HG03025 (cell line): ENCODE measurements around the gene MYO19.
"Not testable (repeated sequence)": the region's sequence is repeated elsewhere in the genome, so short reads cannot be mapped to it uniquely, and the experiment has no call there.

ENCODE experiments used
- ATAC-seq: cut with Tn5 transposase; IDR thresholded peaks from one replicate; pipeline ENCODE4 v1.9.1; 2021; ENCODE audit warnings: mild to moderate bottlenecking, moderate library complexity; ENCODE audit not compliant: unreplicated experiment, low FRiP score

The MYO19 gene

GRCh38 chr17:36503456-36504155 is 31.1 kb downstream of the MYO19 start:
- no peak for ATAC-seq

- ATAC-seq = no peak
These were observed 32.7 kb downstream of the MYO19 start for GRCh38 chr17:36501963-36502362.

DNA sequence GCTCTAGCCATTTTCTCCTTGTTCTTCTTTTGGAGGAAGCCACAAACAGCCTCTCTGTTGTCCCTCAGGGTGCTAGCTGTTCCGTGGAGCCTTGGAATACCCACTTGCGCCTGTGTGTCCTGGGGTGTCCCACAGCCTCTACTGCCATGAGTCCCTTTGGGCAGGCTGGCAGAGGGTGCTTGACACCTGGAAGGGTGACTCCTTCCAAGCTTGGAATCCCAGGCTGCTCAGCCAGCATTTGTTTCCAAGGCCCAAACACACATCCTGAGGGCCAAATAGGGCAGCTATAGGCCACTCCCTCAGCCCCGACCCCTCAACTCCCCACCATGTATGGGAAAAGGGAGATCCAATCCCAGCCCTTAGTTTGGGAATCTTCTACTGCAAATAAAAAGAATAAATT is 33.3 kb downstream of the MYO19 start:
- no peak for ATAC-seq

GRCh38 chr17:36500745-36501225 is 33.9 kb downstream of the MYO19 start:
- ATAC-seq = no peak

GRCh38 chr17:36498560-36499300 is 35.9 kb downstream of the MYO19 start:
- ATAC-seq = no peak

DNA sequence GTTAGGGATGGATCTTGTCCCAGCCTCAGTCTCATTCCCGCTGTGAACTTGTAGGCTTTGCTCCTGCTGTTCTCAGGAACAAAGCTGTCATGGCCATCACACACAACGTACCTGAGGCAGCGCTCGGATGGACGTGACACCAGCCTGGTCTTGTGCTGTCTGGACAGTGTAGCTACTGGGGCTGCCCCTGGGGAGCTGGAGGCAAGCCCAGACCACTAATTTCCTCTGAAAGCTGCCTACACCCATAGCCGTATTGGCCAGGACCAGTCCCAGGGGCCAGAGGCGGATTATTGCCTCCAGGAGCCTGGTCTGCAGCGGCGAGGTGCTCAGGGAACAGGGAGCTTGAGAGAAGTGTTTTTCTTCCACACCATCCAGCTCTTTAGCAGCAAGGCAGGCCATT is 36.5 kb downstream of the MYO19 start:
- ATAC-seq = no peak

DNA sequence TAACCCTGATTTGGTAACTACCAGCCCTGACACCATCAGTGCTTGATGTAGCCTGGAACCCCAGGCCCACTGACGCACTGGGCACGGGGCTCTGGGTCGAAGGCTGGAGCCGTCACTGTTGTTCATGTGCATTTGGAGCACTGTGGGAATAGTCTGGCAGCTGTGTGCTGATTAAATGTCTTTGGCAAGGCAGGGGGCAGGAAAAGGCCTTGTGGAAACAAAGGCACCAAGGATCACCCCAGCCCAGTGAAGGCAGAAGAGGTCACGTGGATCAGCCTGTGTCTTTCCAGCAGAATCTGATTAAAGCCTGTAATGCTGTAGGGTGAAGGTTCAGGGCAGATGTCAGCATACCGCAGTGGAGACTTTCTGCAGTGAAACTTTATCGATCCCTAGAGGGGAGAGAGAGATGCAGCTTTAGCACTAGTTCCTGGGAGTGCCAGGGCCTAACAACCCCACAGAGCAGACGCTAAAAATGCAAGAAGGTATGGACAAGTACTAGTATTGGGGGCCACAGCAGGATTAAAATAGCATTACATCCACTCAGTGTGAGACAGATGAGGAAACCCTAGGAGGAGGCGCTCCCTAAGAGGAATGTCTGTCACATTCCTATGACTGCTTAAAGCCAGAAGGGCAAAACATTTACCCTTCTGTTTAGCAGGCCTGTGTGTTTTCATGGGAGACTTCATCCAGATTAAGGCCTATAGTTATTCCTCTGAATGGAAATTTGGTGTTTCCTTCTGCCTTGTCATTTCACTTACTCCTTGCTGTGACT is 38.5 kb downstream of the MYO19 start:
- ATAC-seq = no peak

DNA sequence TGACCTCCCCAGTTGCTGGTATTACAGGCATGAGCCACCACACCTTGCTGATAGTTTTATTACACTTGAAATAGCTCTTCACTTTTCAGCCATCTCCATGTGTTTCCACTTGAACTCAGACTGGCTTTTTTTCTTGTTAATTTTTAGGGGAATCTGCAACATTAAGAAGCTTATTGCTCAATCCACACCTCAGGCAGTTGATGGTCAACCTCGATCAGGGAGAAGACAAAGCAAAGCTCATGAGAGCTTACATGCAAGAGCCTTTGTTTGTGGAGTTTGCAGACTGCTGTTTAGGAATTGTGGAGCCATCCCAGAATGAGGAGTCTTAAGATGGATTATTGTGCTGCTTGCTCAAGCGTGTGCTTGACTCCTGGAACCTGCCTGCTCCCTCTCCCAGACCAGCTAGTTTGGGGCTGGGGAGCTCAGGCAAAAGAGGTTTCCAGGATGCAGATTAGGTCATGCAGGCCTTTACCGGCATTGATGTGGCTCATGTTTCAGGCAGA is 39.5 kb downstream of the MYO19 start:
- no peak for ATAC-seq

- no peak for ATAC-seq
These were observed 40.0 kb downstream of the MYO19 start for GRCh38 chr17:36494674-36495073.

- ATAC-seq = no peak
These were observed 40.7 kb downstream of the MYO19 start for GRCh38 chr17:36493956-36494355.

DNA sequence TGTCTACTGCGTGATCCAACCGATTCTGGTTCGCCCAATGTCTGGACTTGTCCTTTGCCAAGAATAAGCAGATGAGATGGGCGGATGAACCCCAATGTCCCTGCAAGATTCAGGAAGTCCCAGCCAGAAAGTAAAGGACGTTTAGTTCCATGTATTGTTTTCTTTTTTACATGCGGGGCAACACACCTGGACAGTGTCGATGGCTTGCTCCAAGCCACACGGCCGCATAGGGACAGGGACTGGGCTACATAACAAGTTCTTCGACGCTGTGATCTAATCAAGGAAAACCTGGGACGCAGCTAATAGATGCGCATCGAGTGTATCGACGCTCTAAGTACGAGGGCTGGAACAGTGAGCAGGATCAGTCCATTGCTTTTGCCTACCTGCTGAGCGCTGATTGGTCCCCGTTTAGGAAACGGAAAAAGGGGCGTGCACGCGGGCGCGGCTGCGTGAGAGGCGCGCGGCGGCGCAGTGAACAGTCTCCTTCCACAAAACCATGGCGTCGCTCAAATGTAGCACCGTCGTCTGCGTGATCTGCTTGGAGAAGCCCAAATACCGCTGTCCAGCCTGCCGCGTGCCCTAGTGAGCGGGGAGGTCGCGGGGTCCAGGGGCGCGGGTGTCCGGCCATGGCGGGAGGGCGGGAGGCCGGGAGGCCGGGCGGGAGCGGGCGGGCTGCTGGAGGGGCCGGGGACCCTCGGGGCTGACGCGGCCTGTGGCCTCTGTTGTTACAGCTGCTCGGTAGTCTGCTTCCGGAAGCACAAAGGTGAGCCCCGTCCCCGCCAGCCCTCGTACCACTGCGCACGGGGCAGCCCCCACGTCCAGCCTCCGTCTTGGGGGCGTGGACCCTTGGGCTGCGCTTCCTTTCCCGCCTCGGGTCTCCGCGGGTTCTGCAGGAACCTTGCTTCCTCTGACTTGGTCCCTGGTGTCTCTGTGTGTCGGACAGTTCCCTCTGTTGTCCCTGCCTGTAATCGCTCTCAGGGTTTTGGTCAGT is 48.2 kb downstream of the MYO19 start, which contains the start of gene ZNHIT3:
TSS of gene ZNHIT3 (plus strand) at position 478 of the 991 bp plus-strand sequence. CDS start at position 497, 19 bp downstream.
- peak; percentile 83 for ATAC-seq

DNA sequence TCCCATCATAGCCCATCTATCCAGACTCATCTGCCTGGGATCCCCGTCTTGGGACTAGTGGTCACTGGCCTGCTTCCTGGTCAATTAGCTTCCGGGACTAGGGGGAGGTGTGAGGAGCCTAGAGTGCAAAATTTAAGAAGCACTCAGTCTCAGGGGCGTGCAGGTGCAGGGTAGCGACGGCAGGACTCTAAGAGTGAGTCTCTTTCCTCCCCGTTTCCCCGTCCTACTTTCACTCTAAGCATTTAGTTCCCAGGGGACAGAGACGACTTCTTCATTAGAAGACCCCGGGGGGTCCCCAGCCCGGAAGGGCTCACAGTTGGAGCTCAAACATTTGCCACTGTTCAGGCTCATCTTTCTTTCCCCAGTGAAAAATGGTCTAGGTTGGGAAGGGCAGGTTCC is 48.9 kb downstream of the MYO19 start:
- ATAC-seq = no peak

DNA sequence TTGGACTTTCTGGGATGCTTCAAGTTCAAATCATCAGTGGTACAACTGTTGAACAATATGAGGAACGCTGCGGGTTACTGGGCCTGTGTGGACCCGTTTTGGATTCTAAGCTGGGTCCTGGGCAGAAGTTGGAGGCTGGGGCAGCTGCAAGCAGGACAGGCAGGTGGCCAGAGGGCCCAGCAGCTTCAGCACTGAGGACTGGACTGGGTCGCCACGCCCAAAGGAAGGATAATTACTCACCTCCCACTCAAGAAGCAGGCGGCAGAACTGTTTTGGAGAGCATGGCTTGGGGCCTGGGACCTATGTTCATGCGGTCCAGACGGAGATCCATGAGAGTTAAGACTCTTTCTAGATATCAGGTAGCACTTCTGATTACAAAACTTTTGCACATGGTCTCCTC is 49.6 kb downstream of the MYO19 start:
- ATAC-seq = no peak

DNA sequence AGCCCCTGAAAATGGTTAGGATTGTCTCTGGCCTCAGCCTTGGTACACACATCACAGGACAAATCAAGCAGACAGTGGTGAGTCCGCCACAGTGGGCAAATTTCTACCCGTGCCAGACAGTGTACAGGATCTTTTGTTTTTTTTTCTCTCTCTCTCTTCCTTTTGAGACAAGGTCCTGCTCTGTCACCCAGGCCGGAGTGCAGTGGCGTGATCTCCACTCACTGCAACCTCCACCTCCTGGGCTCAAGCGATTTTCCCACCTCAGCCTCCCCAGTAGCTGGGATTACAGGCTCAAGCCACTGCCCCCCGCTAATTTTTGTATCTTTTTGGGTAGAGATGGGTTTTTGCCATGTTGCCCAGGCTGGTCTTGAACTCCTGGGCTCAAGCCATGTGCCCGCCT is 50.6 kb downstream of the MYO19 start:
- ATAC-seq = not testable (repeated sequence)

- ATAC-seq = no peak
These were observed 51.8 kb downstream of the MYO19 start for GRCh38 chr17:36482611-36483504.

DNA sequence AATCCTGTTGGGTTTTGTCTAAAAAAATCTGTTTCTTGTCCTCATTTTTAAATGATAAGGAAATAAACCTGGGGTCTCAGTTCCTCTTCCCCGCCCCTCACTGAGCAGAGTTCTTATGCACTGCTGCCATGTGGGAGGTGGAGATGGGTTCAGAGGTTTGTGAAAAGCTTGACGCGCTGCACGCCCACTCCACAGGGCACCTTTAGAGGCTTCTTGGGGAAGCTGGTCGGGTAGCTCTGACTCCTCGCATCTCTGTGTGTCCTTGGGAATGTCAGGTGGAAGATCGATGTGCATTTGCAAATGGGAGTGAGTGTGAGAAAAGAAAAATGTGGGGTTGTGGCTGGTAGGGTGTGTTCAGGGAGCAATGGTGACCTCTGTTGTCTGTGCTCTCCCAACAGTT is 52.8 kb downstream of the MYO19 start:
- no peak for ATAC-seq

GRCh38 chr17:36475346-36475970 is 59.2 kb downstream of the MYO19 start:
- no peak for ATAC-seq

DNA sequence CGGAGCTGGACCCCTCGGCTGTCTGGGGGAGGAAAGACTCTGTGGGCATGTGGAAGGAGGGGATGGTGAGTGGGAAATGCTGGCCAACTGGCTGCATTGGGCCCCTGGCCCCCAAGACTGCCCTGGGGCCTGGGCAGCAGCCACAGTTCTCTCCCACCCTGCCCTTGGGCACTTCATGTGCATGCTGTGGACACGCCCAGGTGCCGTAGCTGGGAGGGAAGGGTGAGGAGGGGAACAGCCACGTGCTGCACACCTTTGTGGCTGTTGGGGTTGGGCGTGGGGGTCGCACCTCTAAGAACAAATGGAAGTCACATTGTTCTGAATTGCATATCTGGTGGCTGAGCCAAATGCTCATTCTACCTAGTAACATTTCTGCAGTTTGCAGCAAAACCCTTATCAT is 60.1 kb downstream of the MYO19 start:
- ATAC-seq = no peak
